Measurements from ENCODE around the gene CPSF4L.

Gene CPSF4L

GRCh38 chr17:73289549-73290254 lies 28.0 kb upstream of the CPSF4L start:
- DNase-seq: no peak

- no peak for DNase-seq
Measured at GRCh38 chr17:73288534-73289302, 27.0 kb upstream of the CPSF4L start.

- DNase-seq: no peak
Measured at GRCh38 chr17:73286863-73287296, 25.2 kb upstream of the CPSF4L start.

GRCh38 chr17:73285916-73286862 lies 24.5 kb upstream of the CPSF4L start:
- no peak for DNase-seq

GRCh38 chr17:73285603-73285908 lies 23.9 kb upstream of the CPSF4L start:
- DNase-seq: no peak

- DNase-seq: no peak
Measured at GRCh38 chr17:73284906-73285602, 23.4 kb upstream of the CPSF4L start.

GRCh38 chr17:73284354-73284753 lies 22.7 kb upstream of the CPSF4L start:
- DNase-seq: peak; percentile 66

- peak; percentile 85 for DNase-seq
Measured at GRCh38 chr17:73283841-73284282, 22.2 kb upstream of the CPSF4L start.

- DNase-seq: no peak
Measured at GRCh38 chr17:73283250-73283649, 21.6 kb upstream of the CPSF4L start.

- no peak for DNase-seq
Measured at GRCh38 chr17:73282629-73283028, 20.9 kb upstream of the CPSF4L start.

GRCh38 chr17:73281928-73282327 lies 20.2 kb upstream of the CPSF4L start:
- no peak for DNase-seq

GRCh38 chr17:73280191-73280590 lies 18.5 kb upstream of the CPSF4L start:
- DNase-seq: no peak

- DNase-seq: no peak
Measured at GRCh38 chr17:73279704-73280103, 18.0 kb upstream of the CPSF4L start.

GRCh38 chr17:73278465-73279453 lies 17.1 kb upstream of the CPSF4L start:
- DNase-seq: peak; percentile 78

GRCh38 chr17:73278049-73278464 lies 16.4 kb upstream of the CPSF4L start:
- no peak for DNase-seq

GRCh38 chr17:73274490-73274889 lies 12.8 kb upstream of the CPSF4L start:
- DNase-seq: no peak

GRCh38 chr17:73272906-73273218 lies 11.2 kb upstream of the CPSF4L start:
- DNase-seq: no peak

- no peak for DNase-seq
Measured at GRCh38 chr17:73271072-73271471, 9.4 kb upstream of the CPSF4L start.

GRCh38 chr17:73269791-73270190 lies 8.1 kb upstream of the CPSF4L start:
- no peak for DNase-seq

GRCh38 chr17:73269329-73269615 lies 7.6 kb upstream of the CPSF4L start:
- no peak for DNase-seq

GRCh38 chr17:73268582-73269328 lies 7.1 kb upstream of the CPSF4L start:
- DNase-seq: no peak
